ENCODE measurements around the gene ADIPOR2. TPM values are rescaled to one million over a fixed set of nuclear protein-coding genes. Genes with fewer than 3 reads are reported as not detected.

The ADIPOR2 gene
- total RNA-seq, 1 donor from 2014 or later, result 40.5 TPM

GRCh38 chr12:1651946-1652345 lies 38.9 kb upstream of the ADIPOR2 start:
- TF ChIP-seq CTCF (IDR thresholded peaks at IDR 0.05; ENCODE audit: borderline replicate concordance), result no peak
- no peak for DNase-seq
- no peaks in the 10 kb centered on the region for H3K9me3 ChIP-seq (replicated peaks)
- H3K27ac ChIP-seq (replicated peaks), result no peak overlapping the region
- intact Hi-C loops (cut with micrococcal nuclease), result loop anchor here (2.0 to 10.0 kb wide), 2 partner anchors 141 to 293 kb away; no protein-coding TSS in a partner anchor
- no peaks in the 10 kb centered on the region for H3K27me3 ChIP-seq (ENCODE audit: low read depth)
- no peak overlapping the region for H3K4me3 ChIP-seq
- no peaks in the 10 kb centered on the region for H3K36me3 ChIP-seq
- H3K4me1 ChIP-seq, result peaks cover 40% of the 10 kb centered on the region

- no peak overlapping the region for H3K4me3 ChIP-seq
- H3K36me3 ChIP-seq, result no peaks in the 10 kb centered on the region
- no peak overlapping the region for H3K27ac ChIP-seq (replicated peaks)
- H3K4me1 ChIP-seq, result peaks cover 57% of the 10 kb centered on the region
- intact Hi-C loops (cut with micrococcal nuclease), result loop anchor here (10.0 kb wide), 1 partner anchor 289 kb away; no protein-coding TSS in a partner anchor
- H3K27me3 ChIP-seq (ENCODE audit: low read depth), result no peaks in the 10 kb centered on the region
- no peak for DNase-seq
- TF ChIP-seq CTCF (IDR thresholded peaks at IDR 0.05; ENCODE audit: borderline replicate concordance), result no peak
- no peaks in the 10 kb centered on the region for H3K9me3 ChIP-seq (replicated peaks)
Observed at GRCh38 chr12:1655225-1655788, 35.6 kb upstream of the ADIPOR2 start.

- Histone ChIP-seq H3K4me1 (peaks cover 50% of the 10 kb centered on the region), H3K4me3 (no peak overlapping the region), H3K27me3 (ENCODE audit: low read depth) (no peaks in the 10 kb centered on the region), H3K36me3 (no peaks in the 10 kb centered on the region), H3K27ac (replicated peaks) (peak overlapping the region; percentile 98), H3K9me3 (replicated peaks) (no peaks in the 10 kb centered on the region)
- peak; percentile 51 for DNase-seq
- intact Hi-C loops (cut with micrococcal nuclease), result loop anchor here (10.0 kb wide), 1 partner anchor 288 kb away; no protein-coding TSS in a partner anchor
- TF ChIP-seq CTCF (IDR thresholded peaks at IDR 0.05; ENCODE audit: borderline replicate concordance), result no peak
Observed at GRCh38 chr12:1656902-1657301, 34.0 kb upstream of the ADIPOR2 start.

- Histone ChIP-seq H3K9me3 (replicated peaks) (no peaks in the 10 kb centered on the region), H3K4me3 (no peak overlapping the region), H3K27me3 (ENCODE audit: low read depth) (no peaks in the 10 kb centered on the region), H3K4me1 (peaks cover 47% of the 10 kb centered on the region), H3K27ac (replicated peaks) (peak overlapping the region; percentile 98), H3K36me3 (no peaks in the 10 kb centered on the region)
- intact Hi-C loops (cut with micrococcal nuclease), result loop anchor here (10.0 kb wide), 1 partner anchor 287 kb away; no protein-coding TSS in a partner anchor
- DNase-seq, result no peak
- no peak for TF ChIP-seq CTCF (IDR thresholded peaks at IDR 0.05; ENCODE audit: borderline replicate concordance)
Observed at GRCh38 chr12:1657688-1658087, 33.2 kb upstream of the ADIPOR2 start.

- no peak for DNase-seq
- Histone ChIP-seq H3K36me3 (no peaks in the 10 kb centered on the region), H3K27me3 (ENCODE audit: low read depth) (no peaks in the 10 kb centered on the region), H3K4me1 (peaks cover 48% of the 10 kb centered on the region), H3K27ac (replicated peaks) (peak overlapping the region; percentile 98), H3K4me3 (peak overlapping the region; percentile 72), H3K9me3 (replicated peaks) (no peaks in the 10 kb centered on the region)
- intact Hi-C loops (cut with micrococcal nuclease), result no loop called here
- TF ChIP-seq CTCF (IDR thresholded peaks at IDR 0.05; ENCODE audit: borderline replicate concordance), result no peak
Observed at GRCh38 chr12:1660304-1661187, 30.3 kb upstream of the ADIPOR2 start.
